Stimulated activated naive CD8-positive, alpha-beta T cell treated with anti-CD3 and anti-CD28 coated beads, Interleukin-15, Interleukin-2, amounts not matched to agents 100 U/mL and 50 U/mL, for 24 hours (primary cell): Measurements from ENCODE around the gene KCTD19.

ENCODE experiments used
- ATAC-seq: fragments of 150-1000 bp; cut with Tn5 transposase; one replicate; pipeline ENCODE4 v1.10.0; 2021
- DNase-seq: peaks from one replicate; pipeline ENCODE4 v3.0.0; 2021

The KCTD19 gene

GRCh38 chr16:67317853-67318252, 8.7 kb downstream of the KCTD19 start:
- DNase-seq: no peak

GRCh38 chr16:67312719-67313118, 13.8 kb downstream of the KCTD19 start:
- ATAC-seq: no peak
- DNase-seq: no peak

More at GRCh38 chr16:67317853-67318252, 8.7 kb downstream of the KCTD19 start:
- ATAC-seq: no peak

GRCh38 chr16:67311607-67312488, 14.7 kb downstream of the KCTD19 start:
- DNase-seq (peak; percentile 85), ATAC-seq (peak; percentile 98)

GRCh38 chr16:67310561-67310960, 16.0 kb downstream of the KCTD19 start:
- DNase-seq (no peak), ATAC-seq (no peak)

- no peak for ATAC-seq
- DNase-seq: no peak
Measured at GRCh38 chr16:67305216-67306071, 21.1 kb downstream of the KCTD19 start.

- no peak for ATAC-seq
- DNase-seq: no peak
Measured at GRCh38 chr16:67304020-67304419, 22.5 kb downstream of the KCTD19 start.

GRCh38 chr16:67302970-67303369, 23.6 kb downstream of the KCTD19 start:
- ATAC-seq: no peak
- no peak for DNase-seq

- no peak for ATAC-seq
- no peak for DNase-seq
Measured at GRCh38 chr16:67302076-67302475, 24.5 kb downstream of the KCTD19 start.

- ATAC-seq: no peak
- DNase-seq: no peak
Measured at GRCh38 chr16:67301080-67301782, 25.3 kb downstream of the KCTD19 start.

- no peak for DNase-seq
- no peak for ATAC-seq
Measured at GRCh38 chr16:67299269-67299668, 27.3 kb downstream of the KCTD19 start.

- DNase-seq (no peak), ATAC-seq (no peak)
Measured at GRCh38 chr16:67298277-67298676, 28.3 kb downstream of the KCTD19 start.

GRCh38 chr16:67296420-67296819, 30.1 kb downstream of the KCTD19 start:
- no peak for DNase-seq
- ATAC-seq: no peak

- no peak for DNase-seq
- no peak for ATAC-seq
Measured at GRCh38 chr16:67294938-67295361, 31.6 kb downstream of the KCTD19 start.

- no peak for ATAC-seq
- DNase-seq: no peak
Measured at GRCh38 chr16:67294171-67294757, 32.3 kb downstream of the KCTD19 start.

GRCh38 chr16:67291461-67291860, 35.1 kb downstream of the KCTD19 start:
- DNase-seq: no peak
- no peak for ATAC-seq

- DNase-seq (no peak), ATAC-seq (no peak)
Measured at GRCh38 chr16:67287960-67288359, 38.6 kb downstream of the KCTD19 start.

- no peak for ATAC-seq
- DNase-seq: no peak
Measured at GRCh38 chr16:67286441-67287235, 39.9 kb downstream of the KCTD19 start.

- ATAC-seq: no peak
Measured at GRCh38 chr16:67284699-67285646, 41.6 kb downstream of the KCTD19 start.

GRCh38 chr16:67283826-67284555, 42.5 kb downstream of the KCTD19 start:
- DNase-seq: no peak
- ATAC-seq: no peak

More at GRCh38 chr16:67284699-67285646, 41.6 kb downstream of the KCTD19 start:
- no peak for DNase-seq
